ENCODE results near the gene IMMT. TPM values are rescaled to one million over a fixed set of nuclear protein-coding genes. Genes with fewer than 3 reads are reported as not detected.

The IMMT gene
- polyA plus RNA-seq, 1 donor (not counting 4 experiments of a cell fraction or from before 2014, with no cell fraction given) = 91.5 TPM

GRCh38 chr2:86213699-86214502 is 18.6 kb upstream of the IMMT start:
- H3K9me1 ChIP-seq (ENCODE audit: control insufficient read depth, extremely low read depth, insufficient read depth, low read length) = no peaks in the 10 kb centered on the region
- no peaks in the 10 kb centered on the region for H3K9me3 ChIP-seq (ENCODE audit: control insufficient read depth, low read depth, low read length)
- no peak overlapping the region for H2AFZ ChIP-seq (ENCODE audit: control insufficient read depth, low read length)
- no peaks in the 10 kb centered on the region for H4K20me1 ChIP-seq (ENCODE audit: control insufficient read depth, extremely low read depth, insufficient read depth, low read length)
- dilution Hi-C loops (cut with MboI; ENCODE audit: extremely low pct_ligation_motif_present, low sequenced_read_pairs) = no loop called here
- H3K9ac ChIP-seq (ENCODE audit: control insufficient read depth, extremely low read depth, insufficient read depth, low read length) = no peak overlapping the region
- H3K27ac ChIP-seq (ENCODE audit: control insufficient read depth, insufficient read depth, low read length) = no peak overlapping the region
- H3K4me1 ChIP-seq (ENCODE audit: control insufficient read depth, extremely low read depth, insufficient read depth, low read length) = peaks cover 5% of the 10 kb centered on the region
- peaks cover 9% of the 10 kb centered on the region in 2 experiments for H3K36me3 ChIP-seq (ENCODE audit: control insufficient read depth in 2 of 2, extremely low read depth in 1 of 2, insufficient read depth in 2 of 2, low read length in 2 of 2)
- no peaks in the 10 kb centered on the region for H3K27me3 ChIP-seq (ENCODE audit: control insufficient read depth, extremely low read depth, insufficient read depth, low read length)
- TF ChIP-seq EZH2 (IDR thresholded peaks at IDR 0.05; ENCODE audit: low read length) = no peak
- TF ChIP-seq, protein P1, sequence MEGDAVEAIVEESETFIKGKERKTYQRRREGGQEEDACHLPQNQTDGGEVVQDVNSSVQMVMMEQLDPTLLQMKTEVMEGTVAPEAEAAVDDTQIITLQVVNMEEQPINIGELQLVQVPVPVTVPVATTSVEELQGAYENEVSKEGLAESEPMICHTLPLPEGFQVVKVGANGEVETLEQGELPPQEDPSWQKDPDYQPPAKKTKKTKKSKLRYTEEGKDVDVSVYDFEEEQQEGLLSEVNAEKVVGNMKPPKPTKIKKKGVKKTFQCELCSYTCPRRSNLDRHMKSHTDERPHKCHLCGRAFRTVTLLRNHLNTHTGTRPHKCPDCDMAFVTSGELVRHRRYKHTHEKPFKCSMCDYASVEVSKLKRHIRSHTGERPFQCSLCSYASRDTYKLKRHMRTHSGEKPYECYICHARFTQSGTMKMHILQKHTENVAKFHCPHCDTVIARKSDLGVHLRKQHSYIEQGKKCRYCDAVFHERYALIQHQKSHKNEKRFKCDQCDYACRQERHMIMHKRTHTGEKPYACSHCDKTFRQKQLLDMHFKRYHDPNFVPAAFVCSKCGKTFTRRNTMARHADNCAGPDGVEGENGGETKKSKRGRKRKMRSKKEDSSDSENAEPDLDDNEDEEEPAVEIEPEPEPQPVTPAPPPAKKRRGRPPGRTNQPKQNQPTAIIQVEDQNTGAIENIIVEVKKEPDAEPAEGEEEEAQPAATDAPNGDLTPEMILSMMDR (optimal IDR thresholded peaks at IDR 0.05 in 1 of 3, IDR thresholded peaks at IDR 0.05 in 1 of 3, conservative IDR thresholded peaks at IDR 0.05 in 1 of 3; ENCODE audit: extremely low read depth in 1 of 3, insufficient read depth in 2 of 3, low read length in 3 of 3) = no peak
- FAIRE-seq (no peak), DNase-seq (ENCODE audit: low read depth, low spot score) (no peak)
- H3K4me3 ChIP-seq (ENCODE audit: control insufficient read depth in 2 of 3, extremely low read depth in 1 of 3, insufficient read depth in 2 of 3, low read depth in 1 of 3, low read length in 3 of 3) = no peak overlapping the region
- no peaks in the 10 kb centered on the region for H3K79me2 ChIP-seq (ENCODE audit: control insufficient read depth, insufficient read depth, low read length)
- no peak overlapping the region for H3K4me2 ChIP-seq (ENCODE audit: control insufficient read depth, extremely low read depth, insufficient read depth, low read depth, low read length)

DNA sequence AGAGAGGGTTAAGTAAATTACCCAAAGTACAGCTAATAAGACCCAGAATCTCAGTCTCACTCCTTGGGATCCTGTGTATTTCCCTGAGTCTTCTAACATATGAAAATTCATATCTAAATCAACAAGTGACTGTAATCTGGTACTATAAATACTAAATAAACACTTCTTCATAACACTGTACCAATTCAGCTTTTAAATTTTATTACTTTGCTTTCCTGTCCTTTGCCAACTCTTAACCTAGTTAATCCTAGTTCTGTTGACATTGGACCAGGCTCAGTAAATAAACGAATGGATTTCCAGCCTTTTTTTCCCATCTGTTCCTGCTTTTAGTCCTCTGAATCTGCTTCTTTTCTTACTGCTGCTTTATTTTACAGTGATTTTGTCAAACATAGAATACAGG is 17.8 kb upstream of the IMMT start:
- dilution Hi-C loops (cut with MboI; ENCODE audit: extremely low pct_ligation_motif_present, low sequenced_read_pairs) = no loop called here
- FAIRE-seq = no peak

More for the DNA sequence above, 17.8 kb upstream of the IMMT start:
- H3K79me2 ChIP-seq (ENCODE audit: control insufficient read depth, insufficient read depth, low read length) = no peaks in the 10 kb centered on the region
- no peak overlapping the region for H3K9ac ChIP-seq (ENCODE audit: control insufficient read depth, extremely low read depth, insufficient read depth, low read length)
- DNase-seq (ENCODE audit: low read depth, low spot score) = no peak
- no peaks in the 10 kb centered on the region for H3K9me1 ChIP-seq (ENCODE audit: control insufficient read depth, extremely low read depth, insufficient read depth, low read length)
- no peak for TF ChIP-seq EZH2 (IDR thresholded peaks at IDR 0.05; ENCODE audit: low read length)
- TF ChIP-seq, protein P1 (optimal IDR thresholded peaks at IDR 0.05 in 1 of 3, IDR thresholded peaks at IDR 0.05 in 1 of 3, conservative IDR thresholded peaks at IDR 0.05 in 1 of 3; ENCODE audit: extremely low read depth in 1 of 3, insufficient read depth in 2 of 3, low read length in 3 of 3) = no peak
- H3K4me3 ChIP-seq (ENCODE audit: control insufficient read depth in 2 of 3, extremely low read depth in 1 of 3, insufficient read depth in 2 of 3, low read depth in 1 of 3, low read length in 3 of 3) = no peak overlapping the region
- no peak overlapping the region for H3K27ac ChIP-seq (ENCODE audit: control insufficient read depth, insufficient read depth, low read length)
- peaks cover 13% of the 10 kb centered on the region in 2 experiments for H3K36me3 ChIP-seq (ENCODE audit: control insufficient read depth in 2 of 2, extremely low read depth in 1 of 2, insufficient read depth in 2 of 2, low read length in 2 of 2)
- no peak overlapping the region for H3K4me2 ChIP-seq (ENCODE audit: control insufficient read depth, extremely low read depth, insufficient read depth, low read depth, low read length)
- no peak overlapping the region for H2AFZ ChIP-seq (ENCODE audit: control insufficient read depth, low read length)
- H4K20me1 ChIP-seq (ENCODE audit: control insufficient read depth, extremely low read depth, insufficient read depth, low read length) = no peaks in the 10 kb centered on the region
- H3K4me1 ChIP-seq (ENCODE audit: control insufficient read depth, extremely low read depth, insufficient read depth, low read length) = peaks cover 5% of the 10 kb centered on the region
- no peaks in the 10 kb centered on the region for H3K27me3 ChIP-seq (ENCODE audit: control insufficient read depth, extremely low read depth, insufficient read depth, low read length)
- no peaks in the 10 kb centered on the region for H3K9me3 ChIP-seq (ENCODE audit: control insufficient read depth, low read depth, low read length)
